Testis (tissue), 2 donors: ENCODE results near the gene CD163L1.

ENCODE experiments used
- CTCF ChIP-seq, 3 experiments: fragments of 450-650 bp in 2 of 3; fragments of 200-600 bp in 1 of 3; sonication (generic) in 1 of 3; IDR thresholded peaks; one replicate each; pipeline ENCODE4 v1.5.1; 2016 to 2019; ENCODE audit warnings: antibody characterized with exemption in 3 of 3, mild to moderate bottlenecking in 2 of 3, moderate library complexity in 1 of 3
- POLR2A ChIP-seq: fragments of 450-650 bp; IDR thresholded peaks from one replicate; pipeline ENCODE4 v1.6.1; 2017; ENCODE audit warnings: antibody characterized with exemption, mild to moderate bottlenecking, moderate library complexity

DNA sequence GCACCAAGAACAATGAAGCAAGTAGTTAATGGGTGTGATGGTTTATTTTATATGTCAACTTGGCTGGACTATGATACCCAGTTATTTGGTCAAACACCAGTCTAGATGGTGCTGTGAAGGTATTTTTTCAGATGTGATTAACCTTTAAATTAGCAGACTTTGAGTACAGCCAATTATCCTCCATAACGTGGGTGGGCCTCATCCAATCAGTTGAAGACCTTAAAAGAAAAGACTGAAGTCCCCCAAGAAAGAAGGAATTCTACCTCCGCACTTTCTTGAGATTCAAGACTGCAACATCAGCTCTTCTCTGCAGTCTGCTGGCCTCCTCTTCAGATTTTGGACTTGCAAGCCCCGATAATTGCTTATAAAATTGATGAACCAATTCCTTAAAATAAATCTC lies 47.5 kb downstream of the CD163L1 start:
- TF ChIP-seq POLR2A (no peak), CTCF (IDR thresholded peaks at IDR 0.05) (no peak)
